GM21381 (cell line): ENCODE measurements around the gene FBXL13.
"Not testable (repeated sequence)": the region's sequence is repeated elsewhere in the genome, so short reads cannot be mapped to it uniquely, and the experiment has no call there.

Source experiments
- ATAC-seq: cut with Tn5 transposase; IDR thresholded peaks from one replicate; pipeline ENCODE4 v1.9.1; 2021; ENCODE audit warnings: mild to moderate bottlenecking, moderate library complexity; ENCODE audit not compliant: unreplicated experiment

FBXL13 gene

DNA sequence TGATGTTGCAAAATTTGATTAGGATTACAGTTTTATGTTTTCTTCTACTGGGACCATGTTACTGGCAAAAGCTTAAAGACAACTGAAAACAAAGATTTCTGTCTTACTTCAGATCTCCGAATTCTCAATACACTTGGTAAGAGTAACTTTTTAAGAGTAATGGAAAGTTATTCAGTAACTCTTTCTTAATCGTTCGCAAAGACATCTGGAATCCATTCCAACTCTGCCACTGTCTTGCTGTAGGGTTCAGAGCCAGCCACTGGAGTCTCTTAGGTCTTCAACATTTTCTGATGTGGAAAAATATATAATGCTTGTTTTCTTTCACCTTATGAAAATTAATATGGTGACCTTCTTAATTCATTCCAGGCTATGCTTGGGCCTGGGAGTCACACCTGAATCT is 295.9 kb downstream of the FBXL13 start:
- not testable (repeated sequence) for ATAC-seq

DNA sequence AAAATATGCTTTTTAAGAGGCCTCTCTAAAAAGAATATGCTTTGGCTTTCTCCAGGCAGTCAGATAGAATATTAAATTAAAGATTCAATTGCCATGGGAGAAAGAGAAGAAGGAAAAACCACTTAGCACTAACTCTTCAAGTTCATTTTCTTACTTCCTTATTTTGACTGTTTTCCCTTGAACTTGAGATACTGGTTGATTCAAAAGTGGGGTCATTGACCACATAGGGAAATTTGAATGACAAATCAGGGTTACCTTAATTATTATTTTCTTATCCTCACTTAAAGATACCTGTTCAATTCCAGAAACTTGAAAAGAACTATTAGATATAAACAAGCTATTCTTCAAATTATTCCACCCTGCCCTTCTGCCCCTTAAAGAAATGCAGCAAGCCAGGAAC is 298.4 kb downstream of the FBXL13 start:
- ATAC-seq = not testable (repeated sequence)

DNA sequence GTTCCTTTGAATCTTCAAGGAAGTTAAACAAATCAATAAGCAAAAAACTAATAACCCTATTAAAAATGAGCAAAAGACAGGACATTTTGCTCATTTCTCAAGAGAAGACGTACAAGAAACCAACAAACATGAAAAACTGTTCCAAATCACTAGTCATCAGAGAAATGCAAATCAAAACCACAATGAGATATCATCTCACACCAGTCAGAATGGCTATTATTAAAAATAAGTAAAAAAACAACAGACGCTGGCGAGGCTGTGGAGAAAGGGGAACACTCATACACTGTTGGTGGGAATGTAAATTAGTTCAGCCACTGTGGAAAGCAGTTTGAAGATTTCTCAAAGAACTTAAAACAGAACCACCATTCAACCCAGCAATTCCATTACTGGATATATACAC is 304.1 kb downstream of the FBXL13 start:
- ATAC-seq = not testable (repeated sequence)

DNA sequence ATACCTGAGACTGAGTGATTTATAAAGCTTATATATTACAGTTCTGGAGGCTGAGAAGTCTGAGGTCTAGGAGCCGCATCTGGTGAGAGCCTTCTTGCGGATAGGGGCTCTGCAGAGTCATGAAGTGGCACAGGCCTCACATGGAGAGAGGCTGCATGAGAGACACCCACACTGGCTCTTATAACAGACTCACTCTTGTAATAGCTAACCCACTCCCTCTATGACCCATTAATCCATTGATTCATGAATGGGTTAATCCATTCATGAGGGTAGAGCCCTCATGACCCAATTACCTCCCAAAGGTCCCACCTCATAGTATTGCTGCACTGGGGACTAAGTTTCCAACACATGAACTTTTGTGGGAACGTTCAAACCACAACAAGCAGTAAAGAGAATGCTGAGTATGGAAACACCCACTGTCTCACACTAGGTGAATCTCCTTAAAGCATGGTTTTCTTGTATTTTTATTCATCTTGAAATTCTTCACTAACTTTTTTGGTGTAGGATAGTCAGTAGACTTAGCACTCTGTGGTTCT is 304.9 kb downstream of the FBXL13 start:
- not testable (repeated sequence) for ATAC-seq

GRCh38 chr7:102763295-102763905 is 311.2 kb downstream of the FBXL13 start:
- ATAC-seq = not testable (repeated sequence)
